ENCODE results near the gene ADGRG1.

Gene ADGRG1

GRCh38 chr16:57629516-57630406 lies 1.3 kb downstream of the ADGRG1 start:
- TF ChIP-seq CTCF (IDR thresholded peaks at IDR 0.05) = no peak

- no peak for TF ChIP-seq CTCF (IDR thresholded peaks at IDR 0.05)
These were observed 2.0 kb downstream of the ADGRG1 start for GRCh38 chr16:57630407-57630797.

GRCh38 chr16:57630931-57631845 lies 2.8 kb downstream of the ADGRG1 start:
- no peak for TF ChIP-seq CTCF (IDR thresholded peaks at IDR 0.05)

GRCh38 chr16:57632568-57632967 lies 4.1 kb downstream of the ADGRG1 start:
- no peak for TF ChIP-seq CTCF (IDR thresholded peaks at IDR 0.05)

GRCh38 chr16:57633383-57634064 lies 5.1 kb downstream of the ADGRG1 start:
- no peak for TF ChIP-seq CTCF (IDR thresholded peaks at IDR 0.05)

GRCh38 chr16:57634171-57634570 lies 5.7 kb downstream of the ADGRG1 start:
- TF ChIP-seq CTCF (IDR thresholded peaks at IDR 0.05) = no peak
